HCT116 (cell line): ENCODE results near the gene ERC2. TPM values are rescaled to one million over a fixed set of nuclear protein-coding genes. Genes with fewer than 3 reads are reported as not detected.

Experiments
- ATAC-seq: fragments of 200-7000 bp; cut with Tn5 transposase; 2 replicates; pipeline ENCODE4 v1.9.1; 2020; ENCODE audit warnings: mild to moderate bottlenecking, moderate library complexity
- BruUV-seq: library from RNA; stranded (reverse); fragments of 400-500 nt; replicated peaks from 2 replicates; lab custom pipeline; 2021; lab: Mats Ljungman, UMichigan
- CTCF ChIA-PET: fragments of 300-600 bp; sonication (Branson Sonifier 250); formaldehyde crosslinking; loops from one replicate; lab custom pipeline; 2021; ENCODE audit warnings: antibody characterized with exemption; lab: Charles Lee
- POLR2A ChIA-PET: fragments of 300-600, 350-600 bp; sonication (Branson Sonifier 250); formaldehyde crosslinking; loops from one replicate; lab custom pipeline; 2021; ENCODE audit warnings: antibody characterized with exemption; lab: Charles Lee
- RAD21 ChIA-PET, 2 experiments: fragments of 300-600 bp; sonication (Branson Sonifier 250); formaldehyde crosslinking; loops; one replicate each; lab custom pipeline; 2023; ENCODE audit warnings: low total read pairs in 2 of 2; ENCODE audit not compliant: uncharacterized antibody in 2 of 2, unreplicated experiment in 2 of 2, low non-redundant PET in 1 of 2; lab: Charles Lee
- DNase-seq: peaks from one replicate; pipeline ENCODE4 v3.0.0-alpha.2; 2010; ENCODE audit warnings: low read depth, low spot score
- H2AFZ ChIP-seq: fragments of 200-600 bp; shearing (Covaris generic), sonication (generic); 2 replicates; pipeline ENCODE4 v1.6.1; 2017; ENCODE audit warnings: low read depth, mixed run types, mixed read lengths, antibody characterized with exemption, low read length; ENCODE audit not compliant: poor library complexity, severe bottlenecking
- H3K27ac ChIP-seq: 2 replicates; pipeline ENCODE4 v1.5.1; 2012; ENCODE audit warnings: low read depth, low read length
- H3K27me3 ChIP-seq: fragments of 200-600 bp; sonication (generic); 2 replicates; pipeline ENCODE4 v1.6.1; 2016; ENCODE audit warnings: mixed run types, low read length, mixed read lengths; ENCODE audit not compliant: insufficient read depth
- H3K36me3 ChIP-seq, 2 experiments: fragments of 200-500 bp in 1 of 2; fragments of 200-600 bp in 1 of 2; sonication (Bioruptor generic) in 1 of 2; sonication (generic) in 1 of 2; 2 replicates each; pipeline versions ENCODE4 v1.5.1 to v1.6.1; 2014 to 2016; ENCODE audit warnings: low read length in 2 of 2, inconsistent platforms in 1 of 2, mixed read lengths in 1 of 2, mixed run types in 1 of 2; ENCODE audit not compliant: insufficient read depth in 2 of 2, control insufficient read depth in 1 of 2
- H3K4me1 ChIP-seq, 2 experiments: fragments of 200-600 bp in 1 of 2; sonication (generic) in 1 of 2; 2 replicates each; pipeline versions ENCODE4 v1.5.1 to v1.6.1; 2012 to 2017; ENCODE audit warnings: low read length in 2 of 2, inconsistent platforms in 1 of 2, mild to moderate bottlenecking in 1 of 2, mixed read lengths in 1 of 2, mixed run types in 1 of 2, moderate library complexity in 1 of 2; ENCODE audit not compliant: insufficient read depth in 2 of 2, control insufficient read depth in 1 of 2
- H3K4me2 ChIP-seq: fragments of 200-600 bp; sonication (generic); 2 replicates; pipeline ENCODE4 v1.6.1; 2017; ENCODE audit warnings: mixed run types, low read length, mixed read lengths
- H3K4me3 ChIP-seq, 2 experiments: fragments of 200-600 bp in 1 of 2; sonication (generic) in 1 of 2; replicated peaks in 1 of 2; 2 replicates each; pipeline ENCODE4 v1.5.1; 2011 to 2016; ENCODE audit warnings: low read length in 2 of 2, control low read depth in 1 of 2, low read depth in 1 of 2, mild to moderate bottlenecking in 1 of 2, mixed read lengths in 1 of 2, mixed run types in 1 of 2
- H3K79me2 ChIP-seq: fragments of 200-600 bp; sonication (generic); 2 replicates; pipeline ENCODE4 v1.6.1; 2017; ENCODE audit warnings: mild to moderate bottlenecking, mixed run types, low read length, moderate library complexity, mixed read lengths; ENCODE audit not compliant: insufficient read depth
- H3K9ac ChIP-seq: fragments of 200-600 bp; sonication (generic); 2 replicates; pipeline ENCODE4 v1.6.1; 2016; ENCODE audit warnings: low read length, mixed read lengths
- H3K9me2 ChIP-seq: fragments of 200-600 bp; sonication (generic), shearing (Covaris generic); 2 replicates; pipeline ENCODE4 v1.6.1; 2017; ENCODE audit warnings: mixed run types, mild to moderate bottlenecking, moderate library complexity; ENCODE audit not compliant: insufficient read depth
- H3K9me3 ChIP-seq, 2 experiments: fragments of 200-500 bp in 1 of 2; fragments of 200-600 bp in 1 of 2; sonication (Bioruptor generic) in 1 of 2; sonication (generic) in 1 of 2; 2 replicates each; pipeline ENCODE4 v1.6.1; 2014 to 2017; ENCODE audit warnings: low read length in 2 of 2, mixed read lengths in 2 of 2, inconsistent platforms in 1 of 2, low read depth in 1 of 2, mild to moderate bottlenecking in 1 of 2, mixed run types in 1 of 2, moderate library complexity in 1 of 2; ENCODE audit not compliant: control insufficient read depth in 1 of 2, insufficient read depth in 1 of 2
- H4K20me1 ChIP-seq: fragments of 200-600 bp; sonication (generic), shearing (Covaris generic); 2 replicates; pipeline ENCODE4 v1.6.1; 2017; ENCODE audit warnings: mixed run types, mild to moderate bottlenecking, moderate library complexity; ENCODE audit not compliant: insufficient read depth
- CBX3 ChIP-seq: IDR thresholded peaks from 2 replicates; pipeline ENCODE4 v1.6.1; 2012; ENCODE audit warnings: low read depth
- CEBPB ChIP-seq: IDR thresholded peaks from 2 replicates; pipeline ENCODE4 v1.6.1; 2012; ENCODE audit warnings: low read depth
- CTCF ChIP-seq, 3 experiments: fragments of 200-600 bp in 1 of 3; sonication (generic) in 1 of 3; IDR thresholded peaks in 2 of 3; conservative IDR thresholded peaks in 1 of 3; 2 replicates each; pipeline ENCODE4 v1.5.1; 2012 to 2017; ENCODE audit warnings: low read depth in 2 of 3, low read length in 2 of 3, antibody characterized with exemption in 1 of 3, borderline replicate concordance in 1 of 3, control low read depth in 1 of 3, mild to moderate bottlenecking in 1 of 3, mixed read lengths in 1 of 3, mixed run types in 1 of 3, moderate library complexity in 1 of 3; ENCODE audit not compliant: insufficient read depth in 1 of 3
- EGR1 ChIP-seq: IDR thresholded peaks from 2 replicates; pipeline ENCODE4 v1.6.1; 2012; ENCODE audit warnings: low read depth
- ELF1 ChIP-seq: IDR thresholded peaks from 2 replicates; pipeline ENCODE4 v1.6.1; 2012; ENCODE audit warnings: low read depth, borderline replicate concordance
- EZH2 ChIP-seq: fragments of 200-600 bp; sonication (generic); IDR thresholded peaks from 2 replicates; pipeline ENCODE4 v1.6.1; 2017; ENCODE audit warnings: antibody characterized with exemption, mixed run types
- EZH2phosphoT487 ChIP-seq: fragments of 200-600 bp; IDR thresholded peaks from 2 replicates; pipeline ENCODE4 v1.6.1; 2018; ENCODE audit warnings: antibody characterized with exemption, borderline replicate concordance
- MAX ChIP-seq: IDR thresholded peaks from 2 replicates; pipeline ENCODE4 v1.6.1; 2012
- POLR2AphosphoS5 ChIP-seq: IDR thresholded peaks from 2 replicates; pipeline ENCODE4 v1.6.1; 2011; ENCODE audit warnings: mild to moderate bottlenecking, low read depth, low read length, moderate library complexity
- REST ChIP-seq: IDR thresholded peaks from 2 replicates; pipeline ENCODE4 v1.6.1; 2012; ENCODE audit warnings: low read depth
- SIN3A ChIP-seq: IDR thresholded peaks from 2 replicates; pipeline ENCODE4 v1.6.1; 2012; ENCODE audit warnings: low read depth
- SP1 ChIP-seq: IDR thresholded peaks from 2 replicates; pipeline ENCODE4 v1.6.1; 2012; ENCODE audit warnings: low read depth
- SRF ChIP-seq: IDR thresholded peaks from 2 replicates; pipeline ENCODE4 v1.6.1; 2012; ENCODE audit warnings: low read depth
- ZNF274 ChIP-seq: fragments of 200-500 bp; sonication (Bioruptor generic); IDR thresholded peaks from 2 replicates; pipeline ENCODE4 v1.6.1; 2014; ENCODE audit warnings: mild to moderate bottlenecking, low read depth, low read length, inconsistent platforms
- intact Hi-C: fragments of 100-400 bp; cut with micrococcal nuclease; formaldehyde crosslinking; loops from 2 replicates; pipeline ENCODE4 v1.10.0; 2022
- total RNA-seq: library from RNA; stranded (reverse); gene quantifications from one replicate; pipeline ENCODE4 v1.2.1, GENCODE V29; 2021; ENCODE audit not compliant: unreplicated experiment

ERC2 gene
- total RNA-seq, 1 experiment from 2014 or later: not detected

DNA sequence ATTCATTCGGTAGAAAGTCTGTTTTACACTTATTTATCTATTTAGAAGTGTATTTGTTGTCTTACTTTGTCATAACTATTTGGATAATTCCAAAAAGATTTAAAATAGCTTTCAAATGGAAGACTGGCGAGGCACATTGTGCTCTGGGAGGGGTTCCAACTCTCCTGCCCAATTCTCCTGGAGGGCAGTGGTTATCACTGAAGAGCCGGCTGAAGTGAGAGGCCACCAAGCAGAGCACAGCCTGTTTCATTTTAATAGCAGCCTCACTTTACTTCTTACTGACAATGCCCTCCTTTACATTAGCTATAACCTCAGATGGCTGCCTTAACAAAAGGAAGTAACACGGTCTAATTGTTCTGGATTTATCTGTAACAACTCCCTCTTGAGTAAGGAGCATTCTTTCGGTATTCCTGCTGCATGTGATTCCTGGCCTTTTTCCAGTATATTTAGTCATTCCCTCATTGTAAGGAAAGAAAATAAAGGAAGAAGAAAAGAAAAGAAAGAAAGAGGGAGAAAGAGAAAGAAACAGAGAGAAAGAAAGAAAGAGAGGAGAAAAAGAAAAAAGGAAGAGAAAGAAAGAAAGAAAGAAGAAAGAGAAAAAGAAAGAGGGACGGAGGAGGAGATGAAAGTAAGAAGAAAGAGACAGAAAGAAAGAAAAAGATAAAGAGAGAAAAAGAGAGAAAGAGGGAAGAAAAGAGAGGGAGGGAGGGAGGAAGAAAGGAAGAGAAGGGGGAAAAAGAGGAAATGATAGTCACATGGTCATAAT is 641.4 kb downstream of the ERC2 start:
- H3K9ac ChIP-seq: no peak overlapping the region
- no peak overlapping the region for H3K27ac ChIP-seq
- peaks cover 0 to 9% of the 10 kb centered on the region in 2 experiments; a peak in 1 of 4 replicates for H3K9me3 ChIP-seq
- H3K4me2 ChIP-seq: no peak overlapping the region
- no peaks in the 10 kb centered on the region for H3K9me2 ChIP-seq
- no peaks in the 10 kb centered on the region for H3K36me3 ChIP-seq
- H3K4me1 ChIP-seq: no peaks in the 10 kb centered on the region
- no peaks in the 10 kb centered on the region for H3K79me2 ChIP-seq
- H2AFZ ChIP-seq: no peak overlapping the region
- intact Hi-C loops: no loop called here
- no peak for TF ChIP-seq SRF
- no peak for TF ChIP-seq POLR2AphosphoS5
- TF ChIP-seq ZNF274: no peak
- no peak for TF ChIP-seq ELF1
- no peak for TF ChIP-seq EZH2
- TF ChIP-seq EZH2phosphoT487: no peak
- no peak for TF ChIP-seq CEBPB
- no peak for TF ChIP-seq CTCF (IDR thresholded peaks at IDR 0.05 in 2 of 3, conservative IDR thresholded peaks at IDR 0.05 in 1 of 3; ENCODE audit: borderline replicate concordance in 1 of 3, insufficient read depth in 1 of 3, low read depth in 2 of 3, low read length in 2 of 3)
- TF ChIP-seq MAX: no peak
- no peak for TF ChIP-seq SP1
- no peak for TF ChIP-seq EGR1
- no peak for TF ChIP-seq REST
- no peak for TF ChIP-seq SIN3A
- TF ChIP-seq CBX3: no peak
- no peak for ATAC-seq
- ChIA-PET POLR2A (no interaction called here), CTCF (no interaction called here), RAD21 (no interaction called here)
- H3K27me3 ChIP-seq: no peaks in the 10 kb centered on the region
- no peaks in the 10 kb centered on the region for H4K20me1 ChIP-seq
- no TSS peak for BruUV-seq
- no peak overlapping the region for H3K4me3 ChIP-seq
- DNase-seq: no peak
